ENCODE measurements around the gene CDHR2. TPM values are rescaled to one million over a fixed set of nuclear protein-coding genes. Genes with fewer than 3 reads are reported as not detected.

The CDHR2 gene
- total and polyA plus RNA-seq, 2 of the 13 experiments (the other 11 are each of a cell fraction or from before 2014, with no cell fraction given) = 17.9 to 20.9 TPM

- H3K27me3 ChIP-seq (ENCODE audit: control insufficient read depth in 1 of 2, insufficient read depth in 2 of 2, low read length in 2 of 2) = no peaks in the 10 kb centered on the region
- no peak overlapping the region for H3K9ac ChIP-seq (ENCODE audit: insufficient read depth, low read depth, low read length)
- no peak for DNase-seq (ENCODE audit: low spot score)
- no peak overlapping the region for H3K4me3 ChIP-seq (replicated peaks in 1 of 3; ENCODE audit: insufficient read depth in 1 of 3, low read depth in 2 of 3, low read length in 3 of 3)
- WGBS (ENCODE audit: low lambda C conversion rate) = 94% methylated on average over 28 of the region's 31 CpGs
- no TSS peak for BruUV-seq (replicated peaks)
- H3K79me2 ChIP-seq (ENCODE audit: insufficient read depth, low read length) = no peaks in the 10 kb centered on the region
- no peaks in the 10 kb centered on the region for H3K4me1 ChIP-seq (ENCODE audit: insufficient read depth, low read length)
- FAIRE-seq = no peak
- ChIA-PET CTCF (ENCODE audit: low intra/inter-chr PET ratio, low total read pairs) (no interaction called here), POLR2A (no interaction called here)
- no peak overlapping the region for H3K4me2 ChIP-seq (ENCODE audit: low read depth, low read length)
- no peak overlapping the region for H2AFZ ChIP-seq (ENCODE audit: low read length)
- no peaks in the 10 kb centered on the region for H4K20me1 ChIP-seq (ENCODE audit: insufficient read depth, low read length)
- no peak overlapping the region for H3K27ac ChIP-seq (ENCODE audit: extremely low read length, insufficient read depth, low read length)
- H3K36me3 ChIP-seq (replicated peaks in 1 of 2; ENCODE audit: control insufficient read depth in 1 of 2, insufficient read depth in 2 of 2, low read length in 2 of 2) = peaks cover 0 to 26% of the 10 kb centered on the region in 2 experiments; a peak in 3 of 5 replicates
- in situ Hi-C loops (cut with HindIII; ENCODE audit: extremely low pct_ligation_motif_present, low pct_unique_long_range_greater_than_20kb) = loop anchor here (25.0 kb wide), 1 partner anchor 852 kb away; no protein-coding TSS in a partner anchor
- ATAC-seq = no peak
- intact Hi-C loops (cut with micrococcal nuclease; ENCODE audit: unreplicated experiment) = no loop called here
- H3K9me3 ChIP-seq (ENCODE audit: low read length) = peaks cover 14% of the 10 kb centered on the region
- no peak for TF ChIP-seq ZBTB40 (IDR thresholded peaks at IDR 0.05)
- TF ChIP-seq ZBTB40 (CRISPR knock-in tag; IDR thresholded peaks at IDR 0.05) = no peak
- no peak for TF ChIP-seq PITX1 (CRISPR knock-in tag; IDR thresholded peaks at IDR 0.05)
- TF ChIP-seq PAWR (CRISPR knock-in tag; IDR thresholded peaks at IDR 0.05; ENCODE audit: borderline replicate concordance) = no peak
- TF ChIP-seq ZNF777 (CRISPR knock-in tag; IDR thresholded peaks at IDR 0.05) = no peak
- TF ChIP-seq U2AF1 (optimal IDR thresholded peaks at IDR 0.05; ENCODE audit: low read depth, low read length) = no peak
- no peak for TF ChIP-seq ETV5 (CRISPR knock-in tag; IDR thresholded peaks at IDR 0.05; ENCODE audit: borderline replicate concordance)
- no peak for TF ChIP-seq ZNF878 (CRISPR knock-in tag; IDR thresholded peaks at IDR 0.05)
- TF ChIP-seq GPN1 (CRISPR knock-in tag; IDR thresholded peaks at IDR 0.05; ENCODE audit: borderline replicate concordance) = no peak
- no peak for TF ChIP-seq RFXANK (CRISPR knock-in tag; IDR thresholded peaks at IDR 0.05)
- no peak for TF ChIP-seq ZNF572 (CRISPR knock-in tag; IDR thresholded peaks at IDR 0.05)
- TF ChIP-seq NR2F6 (IDR thresholded peaks at IDR 0.05) = no peak
- no peak for TF ChIP-seq NR2F6 (CRISPR knock-in tag; IDR thresholded peaks at IDR 0.05)
- no peak for TF ChIP-seq ZNF713 (CRISPR knock-in tag; IDR thresholded peaks at IDR 0.05)
- TF ChIP-seq ZNF350 (CRISPR knock-in tag; IDR thresholded peaks at IDR 0.05; ENCODE audit: borderline replicate concordance, low read depth) = no peak
- TF ChIP-seq ZSCAN30 (CRISPR knock-in tag; IDR thresholded peaks at IDR 0.05) = no peak
- TF ChIP-seq MIER3 (CRISPR knock-in tag; IDR thresholded peaks at IDR 0.05; ENCODE audit: borderline replicate concordance) = no peak
Observed at GRCh38 chr5:176589039-176589769, 40.1 kb downstream of the CDHR2 start.

Data from HepG2 (cell line).